ENCODE results near the gene ZNF628. TPM values are rescaled to one million over a fixed set of nuclear protein-coding genes. Genes with fewer than 3 reads are reported as not detected.

Gene ZNF628
- total and polyA plus RNA-seq, 10 donors, result 1.4 to 13.6 (median 7.9) TPM

GRCh38 chr19:55460670-55461258 is 15.7 kb upstream of the ZNF628 start:
- Histone ChIP-seq H3K4me1 (peaks cover 7 to 39% (median 28%) of the 10 kb centered on the region in 6 donors), H3K27ac (peak overlapping the region; percentile 69 to 95 (median 90)), H3K27me3 (replicated peaks in 1 of 7) (no peaks in the 10 kb centered on the region), H3K36me3 (peaks cover 0 to 9% (median 2%) of the 10 kb centered on the region in 6 donors), H3K4me3 (peak overlapping the region; percentile 63 to 97 (median 78)), H3K9me3 (no peaks in the 10 kb centered on the region)
- WGBS, 5 donors, result 23 to 44% (median 26%) methylated on average over 16 to 24 of the region's 24 CpGs
- TF ChIP-seq POLR2AphosphoS5 (IDR thresholded peaks at IDR 0.05) (no peak), CTCF (IDR thresholded peaks at IDR 0.05 in 8 of 11, conservative IDR thresholded peaks at IDR 0.05 in 3 of 11) (no peak), POLR2A (IDR thresholded peaks at IDR 0.05) (no peak)
- peak; percentile 88 for DNase-seq
- intact Hi-C loops (cut with DNase I; ENCODE audit: low total_unique reads), result no loop called here

- Histone ChIP-seq H3K9me3 (no peaks in the 10 kb centered on the region), H3K27ac (peak within 1 kb of the TSS; percentile 69 to 95 (median 90)), H3K4me1 (peaks cover 7 to 39% (median 28%) of the 10 kb centered on the region in 6 donors), H3K36me3 (peaks cover 0 to 3% (median under 1%) of the 10 kb centered on the region in 6 donors), H3K4me3 (peak within 1 kb of the TSS; percentile 63 to 97 (median 78)), H3K27me3 (replicated peaks in 1 of 7) (no peaks in the 10 kb centered on the region)
- peak; percentile 99 for DNase-seq
- intact Hi-C loops (cut with DNase I; ENCODE audit: low total_unique reads), result no loop called here
- TF ChIP-seq POLR2AphosphoS5 (IDR thresholded peaks at IDR 0.05), result peak; percentile 68 to 87 (median 85)
- TF ChIP-seq CTCF (IDR thresholded peaks at IDR 0.05 in 8 of 11, conservative IDR thresholded peaks at IDR 0.05 in 3 of 11), result peak in 4 of 11 experiments; percentile 12 to 38 (median 30)
- TF ChIP-seq POLR2A (IDR thresholded peaks at IDR 0.05), result peak in 1 of 3 donors; percentile 13
- 0 to 1% (median 1%) methylated on average over 28 to 54 of the region's 54 CpGs for WGBS, 5 donors
These were observed 15.0 kb upstream of the ZNF628 start, which contains the start of gene ISOC2 for GRCh38 chr19:55461259-55461973. ISOC2 (minus strand) TSS chr19:55461642; CDS start chr19:55456486, 5,156 bp downstream.

DNA sequence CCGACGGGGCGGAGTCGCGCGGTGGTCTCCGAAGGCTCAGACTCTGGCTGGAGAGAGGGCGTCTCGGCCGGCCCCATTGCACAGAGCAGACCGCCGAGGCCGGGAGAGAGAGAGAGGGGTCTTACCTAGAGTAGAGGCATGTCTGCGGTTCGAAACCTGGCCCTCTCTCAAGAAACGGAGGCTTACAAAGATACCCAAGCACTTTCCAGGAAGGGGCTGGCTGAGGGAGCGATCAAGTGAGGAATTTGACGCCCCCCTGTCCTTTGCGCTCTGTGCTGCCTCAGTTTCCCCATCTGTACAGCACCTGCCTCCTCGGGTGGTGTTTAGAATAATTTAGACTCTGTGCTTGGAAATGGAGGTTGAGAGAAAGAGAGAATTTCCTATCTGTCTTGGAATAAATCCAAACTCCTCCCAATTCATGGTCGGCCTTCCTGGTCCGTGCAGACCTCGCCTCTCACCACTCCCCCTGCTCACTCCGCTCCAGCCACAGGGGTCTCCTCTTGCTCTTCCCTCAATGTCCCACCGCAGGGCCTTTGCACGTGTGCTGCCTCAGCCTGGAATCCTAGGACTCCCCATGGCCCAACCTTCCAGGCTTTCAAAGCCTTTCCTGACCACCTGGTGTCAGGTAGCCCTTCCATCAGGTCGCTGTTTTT is 14.3 kb upstream of the ZNF628 start:
- intact Hi-C loops (cut with DNase I; ENCODE audit: low total_unique reads), result no loop called here

More for the DNA sequence above, 14.3 kb upstream of the ZNF628 start:
- WGBS, 5 donors, result 10 to 12% (median 11%) methylated on average over 27 of the region's 27 CpGs
- H3K27ac ChIP-seq, result peak overlapping the region; percentile 69 to 95 (median 90)
- H3K9me3 ChIP-seq, result no peaks in the 10 kb centered on the region
- H3K27me3 ChIP-seq (replicated peaks in 1 of 7), result no peaks in the 10 kb centered on the region
- peaks cover 7 to 39% (median 28%) of the 10 kb centered on the region in 6 donors for H3K4me1 ChIP-seq
- peak overlapping the region; percentile 63 to 97 (median 78) for H3K4me3 ChIP-seq
- no peaks in the 10 kb centered on the region for H3K36me3 ChIP-seq
- TF ChIP-seq POLR2AphosphoS5 (IDR thresholded peaks at IDR 0.05), result peak in 2 of 3 donors; percentile 70 to 82
- peak in 1 of 11 experiments; percentile 3 for TF ChIP-seq CTCF (IDR thresholded peaks at IDR 0.05 in 8 of 11, conservative IDR thresholded peaks at IDR 0.05 in 3 of 11)
- no peak for TF ChIP-seq POLR2A (IDR thresholded peaks at IDR 0.05)
- DNase-seq, result no peak

Measured in spleen (tissue), 11 donors.